K562 (cell line): ENCODE data around the gene NPTXR. TPM values are rescaled to one million over a fixed set of nuclear protein-coding genes. Genes with fewer than 3 reads are reported as not detected.

Experiments
- ATAC-seq: fragments of 200-7000 bp; cut with Tn5 transposase; 3 replicates; pipeline ENCODE4 v1.9.1; 2020; ENCODE audit warnings: moderate library complexity
- BruUV-seq: library from RNA; stranded (reverse); fragments of 400-500 nt; replicated peaks from 2 replicates; lab custom pipeline; 2021; lab: Mats Ljungman, UMichigan
- CTCF ChIA-PET: fragments of 300-600 bp; formaldehyde crosslinking; extraction: SDS; loops from one replicate; lab custom pipeline; 2021; ENCODE audit warnings: low intra/inter-chr PET ratio; lab: Yijun Ruan, JAX
- POLR2A ChIA-PET: fragments of 300-600, 350-650 bp; sonication (Branson Sonifier 250); formaldehyde crosslinking; extraction: SDS; loops from one replicate; lab custom pipeline; 2021; ENCODE audit warnings: antibody characterized with exemption, inconsistent platforms; lab: Yijun Ruan, JAX
- DNase-seq, 4 experiments: peaks; one replicate each; pipeline versions ENCODE4 v3.0.0 to v3.0.0-alpha.2; 2011 to 2018; ENCODE audit warnings: low spot score in 3 of 4, mixed read lengths in 3 of 4; ENCODE audit errors: extremely low read depth in 1 of 4
- FAIRE-seq: peaks from 2 replicates; lab custom pipeline; 2011; peaks lifted over from hg19 to GRCh38; lab: Jason Lieb, UNC
- H2AFZ ChIP-seq: 2 replicates; pipeline ENCODE4 v1.6.0; 2011; ENCODE audit warnings: low read depth, low read length, control low read depth, inconsistent platforms
- H3K27ac ChIP-seq: fragments of 200-600 bp; 3 replicates; pipeline ENCODE4 v1.8.0; 2011; ENCODE audit warnings: low read depth, mild to moderate bottlenecking, control low read depth, inconsistent platforms, low read length, moderate library complexity, mixed read lengths; ENCODE audit errors: extremely low read depth
- H3K27me3 ChIP-seq, 2 experiments: fragments of 300-600 bp in 1 of 2; 2 replicates in 1 of 2; 3 replicates in 1 of 2; pipeline versions ENCODE4 v1.6.0 to v1.8.0; 2011; ENCODE audit warnings: inconsistent platforms in 2 of 2, low read length in 2 of 2, mild to moderate bottlenecking in 1 of 2, mixed read lengths in 1 of 2, moderate library complexity in 1 of 2; ENCODE audit not compliant: control insufficient read depth in 2 of 2, insufficient read depth in 2 of 2
- H3K36me3 ChIP-seq: fragments of 300-600 bp; 3 replicates; pipeline ENCODE4 v1.8.0; 2011; ENCODE audit warnings: mild to moderate bottlenecking, low read length, inconsistent platforms; ENCODE audit not compliant: control insufficient read depth, insufficient read depth
- H3K4me1 ChIP-seq, 2 experiments: fragments of 200-600 bp in 1 of 2; replicated peaks in 1 of 2; 2 replicates in 1 of 2; 3 replicates in 1 of 2; pipeline versions ENCODE4 v1.5.1 to v1.8.0; 2011; ENCODE audit warnings: inconsistent platforms in 2 of 2, low read length in 2 of 2, mild to moderate bottlenecking in 1 of 2, mixed read lengths in 1 of 2, moderate library complexity in 1 of 2; ENCODE audit not compliant: control insufficient read depth in 2 of 2, insufficient read depth in 2 of 2
- H3K4me2 ChIP-seq: 2 replicates; pipeline ENCODE4 v1.6.1; 2011; ENCODE audit warnings: low read length, control low read depth, inconsistent platforms, mixed read lengths; ENCODE audit not compliant: insufficient read depth
- H3K4me3 ChIP-seq: fragments of 200-600 bp; sonication (generic), shearing (Covaris generic); 2 replicates; pipeline ENCODE4 v1.5.1; 2016; ENCODE audit warnings: control low read depth, inconsistent platforms
- H3K79me2 ChIP-seq: fragments of 200-600 bp; 3 replicates; pipeline ENCODE4 v1.8.0; 2011; ENCODE audit warnings: low read length, inconsistent platforms; ENCODE audit not compliant: control insufficient read depth, insufficient read depth
- H3K9ac ChIP-seq, 2 experiments: 2 replicates each; pipeline versions ENCODE4 v1.6.0 to v1.6.1; 2011; ENCODE audit warnings: low read depth in 2 of 2, low read length in 2 of 2, control low read depth in 1 of 2, inconsistent platforms in 1 of 2, mild to moderate bottlenecking in 1 of 2, mixed read lengths in 1 of 2; ENCODE audit not compliant: insufficient read depth in 1 of 2
- H3K9me1 ChIP-seq: one replicate; pipeline ENCODE4 v1.6.0; 2011; ENCODE audit warnings: inconsistent platforms, mild to moderate bottlenecking, low read length, moderate library complexity; ENCODE audit not compliant: control insufficient read depth, insufficient read depth
- H3K9me3 ChIP-seq: replicated peaks from 2 replicates; pipeline ENCODE4 v1.5.1; 2011; ENCODE audit warnings: low read depth, low read length, inconsistent platforms; ENCODE audit not compliant: control insufficient read depth, insufficient read depth
- H4K20me1 ChIP-seq: replicated peaks from 2 replicates; pipeline ENCODE4 v1.6.1; 2011; ENCODE audit warnings: low read length, inconsistent platforms, mixed read lengths; ENCODE audit not compliant: control insufficient read depth, insufficient read depth
- ATF3 ChIP-seq, 2 experiments: fragments of 450-650 bp in 1 of 2; sonication (generic) in 1 of 2; formaldehyde crosslinking in 1 of 2; IDR thresholded peaks in 1 of 2; conservative IDR thresholded peaks in 1 of 2; 2 replicates each; pipeline versions ENCODE4 v1.6.1 to v1.8.1; 2016 to 2023; ENCODE audit warnings: mild to moderate bottlenecking in 2 of 2, moderate library complexity in 2 of 2, inconsistent platforms in 1 of 2, missing genetic modification reagents in 1 of 2
- EGR1 ChIP-seq: fragments of 450-650 bp; conservative IDR thresholded peaks from 2 replicates; pipeline ENCODE4 v1.6.1; 2017; ENCODE audit warnings: mild to moderate bottlenecking
- HMBOX1 ChIP-seq: sonication (generic); IDR thresholded peaks from 2 replicates; pipeline ENCODE4 v1.6.1; 2016
- ZEB2 ChIP-seq: fragments of 450-650 bp; IDR thresholded peaks from 2 replicates; pipeline ENCODE4 v1.6.1; 2016
- WGBS: fragments of 100-300 bp; shearing (Covaris generic); methylation state at CpG from one replicate; pipeline ENCODE4 v1.1.6; 2016; ENCODE audit warnings: low coverage, mixed read lengths; ENCODE audit not compliant: insufficient coverage; ENCODE audit errors: missing lambda C conversion rate; 5-methylcytosine and 5-hydroxymethylcytosine counted together
- in situ Hi-C: fragments of 300-500 bp; cut with MboI; formaldehyde crosslinking; loops from 4 replicates; pipeline ENCODE4 v1.15.0; 2018; ENCODE audit warnings: inconsistent platforms, mixed read lengths
- intact Hi-C: fragments of 100-400 bp; cut with micrococcal nuclease; formaldehyde crosslinking; loops from 2 replicates; pipeline ENCODE4 v1.14.2; 2022
- polyA plus RNA-seq, 8 experiments: library from polyadenylated mRNA; depleted of rRNA in 4 of 8; stranded (reverse) in 5 of 8; unstranded in 3 of 8; fragments of >200 nt; fragmentation: Nextera tagmentation in 2 of 8; fragmentation: Illumina TruSeq in 1 of 8; extraction: Ambion mirVana in 2 of 8; extraction: Trizol in 1 of 8; gene quantifications; 2 replicates each; pipeline versions ENCODE4 v1.2.1 to v1.2.3, GENCODE V29; 2011 to 2014; ENCODE audit warnings: inconsistent platforms in 1 of 8, missing spikeins in 1 of 8
- total RNA-seq, 7 experiments: library from RNA; depleted of rRNA in 6 of 7; stranded (reverse); fragments of >200 nt in 6 of 7; fragmentation: Illumina TruSeq in 2 of 7; extraction: Trizol in 2 of 7; gene quantifications; 2 replicates each; pipeline versions ENCODE4 v1.2.1 to v1.2.3, GENCODE V29; 2011 to 2021; ENCODE audit warnings: low replicate concordance in 1 of 7

Gene NPTXR
- total and polyA plus RNA-seq, 9 of the 15 experiments (the other 6 are each of a cell fraction or from before 2014, with no cell fraction given): 0.01 to 3.1 (median 1.1) TPM

GRCh38 chr22:38792833-38793232, 51.0 kb downstream of the NPTXR start:
- Histone ChIP-seq H3K4me1 (peaks cover 11 to 22% of the 10 kb centered on the region in 2 experiments; a peak in 4 of 5 replicates), H3K27ac (peak overlapping the region; percentile 76), H2AFZ (peak overlapping the region; percentile 84; the same call in 1 of the 2 replicates), H3K36me3 (no peaks in the 10 kb centered on the region), H3K9ac (peak overlapping the region in 1 of 2 experiments; percentile 67; a peak in 2 of 4 replicates), H3K27me3 (no peaks in the 10 kb centered on the region), H3K9me3 (no peaks in the 10 kb centered on the region), H4K20me1 (no peaks in the 10 kb centered on the region), H3K9me1 (no peaks in the 10 kb centered on the region), H3K4me3 (peak overlapping the region; percentile 64), H3K4me2 (peak overlapping the region; percentile 91), H3K79me2 (peaks cover 9% of the 10 kb centered on the region)
- POLR2A ChIA-PET: no interaction called here
- no peak for FAIRE-seq
- WGBS: 21% methylated on average over 4 of the region's 4 CpGs
- BruUV-seq: TSS peak; percentile 80
- CTCF ChIA-PET: interaction anchor here (0.5 kb wide), 1 partner anchor 747 kb away, joined by 3 read pairs; no protein-coding TSS in a partner anchor
- no peak for TF ChIP-seq EGR1
- TF ChIP-seq ZEB2: no peak
- TF ChIP-seq ATF3 (IDR thresholded peaks at IDR 0.05): peak; percentile 51; the same call in 1 of the 2 replicates
- TF ChIP-seq ATF3 (CRISPR knock-in tag; conservative IDR thresholded peaks at IDR 0.05): no peak
- peak; percentile 16; the same call in 1 of the 2 replicates for TF ChIP-seq HMBOX1
- no peak for ATAC-seq
- intact Hi-C loops: no loop called here
- DNase-seq: peak in 2 of 4 experiments; percentile 14 to 29
- in situ Hi-C loops: no loop called here
